Stimulated activated naive CD8-positive, alpha-beta T cell treated with anti-CD3 and anti-CD28 coated beads, Interleukin-15, Interleukin-2, amounts not matched to agents 100 ng/mL and 50 ng/mL, for 24 hours (primary cell): ENCODE measurements around the gene SUPT3H.
"Not testable (repeated sequence)": the region's sequence is repeated elsewhere in the genome, so short reads cannot be mapped to it uniquely, and the experiment has no call there.

ENCODE experiments used
- H3K27ac Mint-ChIP-seq: one replicate; pipeline ENCODE4 v1.8.0; 2021; ENCODE audit warnings: mild to moderate bottlenecking, mixed read lengths
- H3K27me3 Mint-ChIP-seq: one replicate; pipeline ENCODE4 v1.8.0; 2021; ENCODE audit warnings: mixed read lengths
- H3K36me3 Mint-ChIP-seq: one replicate; pipeline ENCODE4 v1.8.0; 2021; ENCODE audit warnings: low read depth, mixed read lengths
- H3K4me1 Mint-ChIP-seq: one replicate; pipeline ENCODE4 v1.8.0; 2021; ENCODE audit warnings: low read depth, mixed read lengths
- H3K4me3 Mint-ChIP-seq: one replicate; pipeline ENCODE4 v1.8.0; 2021; ENCODE audit warnings: mild to moderate bottlenecking, mixed read lengths
- H3K9me3 Mint-ChIP-seq: one replicate; pipeline ENCODE4 v1.8.0; 2021; ENCODE audit warnings: mixed read lengths

SUPT3H gene

GRCh38 chr6:45084257-45084656 lies 293.5 kb downstream of the SUPT3H start:
- Mint-ChIP-seq H3K27me3 (no peaks in the 10 kb centered on the region), H3K9me3 (peaks cover 13% of the 10 kb centered on the region), H3K36me3 (peaks cover 6% of the 10 kb centered on the region), H3K4me1 (peaks cover 19% of the 10 kb centered on the region), H3K27ac (peak overlapping the region; percentile 72), H3K4me3 (no peak overlapping the region)

- peaks cover 19% of the 10 kb centered on the region for H3K36me3 Mint-ChIP-seq
- no peak overlapping the region for H3K4me3 Mint-ChIP-seq
- peaks cover 19% of the 10 kb centered on the region for H3K4me1 Mint-ChIP-seq
- H3K27me3 Mint-ChIP-seq, result no peaks in the 10 kb centered on the region
- no peak overlapping the region for H3K27ac Mint-ChIP-seq
- H3K9me3 Mint-ChIP-seq, result peaks cover 18% of the 10 kb centered on the region
Measured at GRCh38 chr6:45082091-45082490, 295.6 kb downstream of the SUPT3H start.

GRCh38 chr6:45081634-45082033 lies 296.1 kb downstream of the SUPT3H start:
- Mint-ChIP-seq H3K36me3 (peaks cover 19% of the 10 kb centered on the region), H3K9me3 (peaks cover 22% of the 10 kb centered on the region), H3K27me3 (no peaks in the 10 kb centered on the region), H3K4me3 (no peak overlapping the region), H3K4me1 (peaks cover 19% of the 10 kb centered on the region), H3K27ac (no peak overlapping the region)

- no peak overlapping the region for H3K27ac Mint-ChIP-seq
- H3K27me3 Mint-ChIP-seq, result no peaks in the 10 kb centered on the region
- H3K9me3 Mint-ChIP-seq, result peaks cover 23% of the 10 kb centered on the region
- H3K4me1 Mint-ChIP-seq, result peaks cover 12% of the 10 kb centered on the region
- no peak overlapping the region for H3K4me3 Mint-ChIP-seq
- H3K36me3 Mint-ChIP-seq, result peaks cover 19% of the 10 kb centered on the region
Measured at GRCh38 chr6:45078432-45078831, 299.3 kb downstream of the SUPT3H start.

- Mint-ChIP-seq H3K4me3 (no peak overlapping the region), H3K9me3 (peaks cover 23% of the 10 kb centered on the region), H3K27me3 (no peaks in the 10 kb centered on the region), H3K36me3 (peaks cover 19% of the 10 kb centered on the region), H3K4me1 (peaks cover 27% of the 10 kb centered on the region), H3K27ac (no peak overlapping the region)
Measured at GRCh38 chr6:45076217-45076930, 301.4 kb downstream of the SUPT3H start.

GRCh38 chr6:45075246-45075645 lies 302.5 kb downstream of the SUPT3H start:
- peaks cover 19% of the 10 kb centered on the region for H3K9me3 Mint-ChIP-seq
- H3K4me3 Mint-ChIP-seq, result no peak overlapping the region
- H3K36me3 Mint-ChIP-seq, result peaks cover 19% of the 10 kb centered on the region
- peak overlapping the region; percentile 26 for H3K27ac Mint-ChIP-seq
- H3K27me3 Mint-ChIP-seq, result no peaks in the 10 kb centered on the region
- H3K4me1 Mint-ChIP-seq, result peaks cover 27% of the 10 kb centered on the region

- no peaks in the 10 kb centered on the region for H3K27me3 Mint-ChIP-seq
- peaks cover 11% of the 10 kb centered on the region for H3K9me3 Mint-ChIP-seq
- peaks cover 14% of the 10 kb centered on the region for H3K36me3 Mint-ChIP-seq
- no peak overlapping the region for H3K4me3 Mint-ChIP-seq
- H3K4me1 Mint-ChIP-seq, result peaks cover 27% of the 10 kb centered on the region
- H3K27ac Mint-ChIP-seq, result peak overlapping the region; percentile 45
Measured at GRCh38 chr6:45074439-45074838, 303.3 kb downstream of the SUPT3H start.

GRCh38 chr6:45073771-45074170 lies 304.0 kb downstream of the SUPT3H start:
- no peak overlapping the region for H3K4me3 Mint-ChIP-seq
- H3K36me3 Mint-ChIP-seq, result peaks cover 13% of the 10 kb centered on the region
- peaks cover 9% of the 10 kb centered on the region for H3K9me3 Mint-ChIP-seq
- no peaks in the 10 kb centered on the region for H3K27me3 Mint-ChIP-seq
- peaks cover 27% of the 10 kb centered on the region for H3K4me1 Mint-ChIP-seq
- peak overlapping the region; percentile 37 for H3K27ac Mint-ChIP-seq

GRCh38 chr6:45072673-45073072 lies 305.1 kb downstream of the SUPT3H start:
- no peak overlapping the region for H3K27ac Mint-ChIP-seq
- H3K4me1 Mint-ChIP-seq, result peaks cover 27% of the 10 kb centered on the region

GRCh38 chr6:45072016-45072415 lies 305.7 kb downstream of the SUPT3H start:
- H3K36me3 Mint-ChIP-seq, result no peaks in the 10 kb centered on the region
- H3K9me3 Mint-ChIP-seq, result peaks cover 4% of the 10 kb centered on the region
- no peaks in the 10 kb centered on the region for H3K27me3 Mint-ChIP-seq
- peaks cover 27% of the 10 kb centered on the region for H3K4me1 Mint-ChIP-seq
- H3K27ac Mint-ChIP-seq, result no peak overlapping the region
- H3K4me3 Mint-ChIP-seq, result no peak overlapping the region

More at GRCh38 chr6:45072673-45073072, 305.1 kb downstream of the SUPT3H start:
- H3K9me3 Mint-ChIP-seq, result peaks cover 5% of the 10 kb centered on the region
- no peaks in the 10 kb centered on the region for H3K27me3 Mint-ChIP-seq
- no peak overlapping the region for H3K4me3 Mint-ChIP-seq
- peaks cover 2% of the 10 kb centered on the region for H3K36me3 Mint-ChIP-seq

- no peak overlapping the region for H3K4me3 Mint-ChIP-seq
- H3K9me3 Mint-ChIP-seq, result no peaks in the 10 kb centered on the region
- H3K4me1 Mint-ChIP-seq, result peaks cover 21% of the 10 kb centered on the region
- H3K36me3 Mint-ChIP-seq, result no peaks in the 10 kb centered on the region
- no peaks in the 10 kb centered on the region for H3K27me3 Mint-ChIP-seq
- no peak overlapping the region for H3K27ac Mint-ChIP-seq
Measured at GRCh38 chr6:45069091-45069490, 308.6 kb downstream of the SUPT3H start.

GRCh38 chr6:45067446-45067845 lies 310.3 kb downstream of the SUPT3H start:
- H3K36me3 Mint-ChIP-seq, H3K27me3 Mint-ChIP-seq: not testable (repeated sequence)

GRCh38 chr6:45062659-45063058 lies 315.1 kb downstream of the SUPT3H start:
- H3K9me3 Mint-ChIP-seq, result peaks cover 18% of the 10 kb centered on the region
- H3K27ac Mint-ChIP-seq, H3K27me3 Mint-ChIP-seq: not testable (repeated sequence)

More at GRCh38 chr6:45067446-45067845, 310.3 kb downstream of the SUPT3H start:
- H3K4me1 Mint-ChIP-seq, H3K27ac Mint-ChIP-seq, H3K4me3 Mint-ChIP-seq, H3K9me3 Mint-ChIP-seq: not testable (repeated sequence)

GRCh38 chr6:45057711-45058110 lies 320.0 kb downstream of the SUPT3H start:
- Mint-ChIP-seq H3K27ac (no peak overlapping the region), H3K9me3 (peaks cover 23% of the 10 kb centered on the region), H3K36me3 (peaks cover 20% of the 10 kb centered on the region), H3K27me3 (no peaks in the 10 kb centered on the region), H3K4me1 (peaks cover 13% of the 10 kb centered on the region), H3K4me3 (no peak overlapping the region)

More at GRCh38 chr6:45062659-45063058, 315.1 kb downstream of the SUPT3H start:
- H3K4me1 Mint-ChIP-seq, H3K4me3 Mint-ChIP-seq: not testable (repeated sequence)
- H3K36me3 Mint-ChIP-seq, result peaks cover 16% of the 10 kb centered on the region

GRCh38 chr6:45054610-45055009 lies 323.1 kb downstream of the SUPT3H start:
- H3K27me3 Mint-ChIP-seq, result no peaks in the 10 kb centered on the region
- no peak overlapping the region for H3K27ac Mint-ChIP-seq
- H3K4me1 Mint-ChIP-seq, result peaks cover 16% of the 10 kb centered on the region
- H3K4me3 Mint-ChIP-seq, result no peak overlapping the region
- H3K36me3 Mint-ChIP-seq, result peaks cover 10% of the 10 kb centered on the region
- peaks cover 9% of the 10 kb centered on the region for H3K9me3 Mint-ChIP-seq

GRCh38 chr6:45052325-45052724 lies 325.4 kb downstream of the SUPT3H start:
- H3K9me3 Mint-ChIP-seq, result peaks cover 10% of the 10 kb centered on the region
- H3K4me1 Mint-ChIP-seq, result peaks cover 36% of the 10 kb centered on the region
- H3K36me3 Mint-ChIP-seq, result peaks cover 4% of the 10 kb centered on the region
- no peak overlapping the region for H3K4me3 Mint-ChIP-seq
- H3K27me3 Mint-ChIP-seq, result no peaks in the 10 kb centered on the region
- H3K27ac Mint-ChIP-seq, result no peak overlapping the region
